Measurements from ENCODE around the gene DDX24.

The DDX24 gene

GRCh38 chr14:94040796-94041195 lies 40.2 kb downstream of the DDX24 start:
- no peak for DNase-seq (ENCODE audit: low read depth, low spot score)
- Histone ChIP-seq H3K4me3 (no peak overlapping the region), H3K9ac (ENCODE audit: insufficient read length) (no peak overlapping the region), H3K27ac (no peak overlapping the region), H3K36me3 (ENCODE audit: insufficient read depth, low read length) (peaks cover 15% of the 10 kb centered on the region), H3K9me3 (ENCODE audit: low read depth, low read length) (no peaks in the 10 kb centered on the region)
- TF ChIP-seq POLR2AphosphoS5 (IDR thresholded peaks at IDR 0.05; ENCODE audit: borderline replicate concordance, low read depth, low read length): no peak
- no peak for TF ChIP-seq FOXP2 (optimal IDR thresholded peaks at IDR 0.05; ENCODE audit: control extremely low read depth, extremely low read length, insufficient read depth)
- TF ChIP-seq EZH2 (IDR thresholded peaks at IDR 0.05): no peak

DNA sequence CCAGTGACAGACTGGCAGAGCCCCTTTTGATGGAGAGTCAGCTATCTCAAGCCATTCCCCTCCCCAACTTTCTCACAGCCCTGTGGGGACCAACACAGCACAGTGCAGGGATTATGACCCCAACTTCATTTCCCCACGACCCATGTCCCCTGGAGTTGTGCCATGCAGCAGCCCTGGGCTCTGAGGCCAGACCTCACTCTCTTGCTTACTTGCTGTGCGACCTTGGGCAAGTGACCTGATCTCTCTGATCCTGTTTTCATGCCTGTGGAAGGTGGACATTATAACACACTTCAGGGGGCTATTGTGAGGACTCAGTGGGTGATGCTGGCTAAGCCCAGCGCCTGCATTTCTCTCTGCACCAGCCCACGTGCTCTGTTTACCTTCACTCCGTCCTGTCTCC lies 40.8 kb downstream of the DDX24 start:
- Histone ChIP-seq H3K36me3 (ENCODE audit: insufficient read depth, low read length) (peaks cover 9% of the 10 kb centered on the region; the same call in 1 of the 2 replicates), H3K9ac (ENCODE audit: insufficient read length) (no peak overlapping the region), H3K9me3 (ENCODE audit: low read depth, low read length) (no peaks in the 10 kb centered on the region), H3K4me3 (no peak overlapping the region), H3K27ac (no peak overlapping the region)
- TF ChIP-seq EZH2 (IDR thresholded peaks at IDR 0.05) (no peak), POLR2AphosphoS5 (IDR thresholded peaks at IDR 0.05; ENCODE audit: borderline replicate concordance, low read depth, low read length) (no peak), FOXP2 (optimal IDR thresholded peaks at IDR 0.05; ENCODE audit: control extremely low read depth, extremely low read length, insufficient read depth) (no peak)
- DNase-seq (ENCODE audit: low read depth, low spot score): no peak

- Histone ChIP-seq H3K9me3 (ENCODE audit: low read depth, low read length) (no peaks in the 10 kb centered on the region), H3K36me3 (ENCODE audit: insufficient read depth, low read length) (no peaks in the 10 kb centered on the region; the same call in 1 of the 2 replicates), H3K9ac (ENCODE audit: insufficient read length) (no peak overlapping the region), H3K4me3 (no peak overlapping the region), H3K27ac (no peak overlapping the region)
- DNase-seq (ENCODE audit: low read depth, low spot score): no peak
- TF ChIP-seq EZH2 (IDR thresholded peaks at IDR 0.05) (no peak), FOXP2 (optimal IDR thresholded peaks at IDR 0.05; ENCODE audit: control extremely low read depth, extremely low read length, insufficient read depth) (no peak), POLR2AphosphoS5 (IDR thresholded peaks at IDR 0.05; ENCODE audit: borderline replicate concordance, low read depth, low read length) (no peak)
Measured at GRCh38 chr14:94038921-94039629, 41.9 kb downstream of the DDX24 start.

GRCh38 chr14:94038510-94038909 lies 42.5 kb downstream of the DDX24 start:
- Histone ChIP-seq H3K9ac (ENCODE audit: insufficient read length) (no peak overlapping the region), H3K27ac (no peak overlapping the region), H3K36me3 (ENCODE audit: insufficient read depth, low read length) (no peaks in the 10 kb centered on the region; the same call in 1 of the 2 replicates), H3K9me3 (ENCODE audit: low read depth, low read length) (no peaks in the 10 kb centered on the region), H3K4me3 (no peak overlapping the region)
- no peak for DNase-seq (ENCODE audit: low read depth, low spot score)
- TF ChIP-seq EZH2 (IDR thresholded peaks at IDR 0.05) (no peak), POLR2AphosphoS5 (IDR thresholded peaks at IDR 0.05; ENCODE audit: borderline replicate concordance, low read depth, low read length) (no peak)

DNA sequence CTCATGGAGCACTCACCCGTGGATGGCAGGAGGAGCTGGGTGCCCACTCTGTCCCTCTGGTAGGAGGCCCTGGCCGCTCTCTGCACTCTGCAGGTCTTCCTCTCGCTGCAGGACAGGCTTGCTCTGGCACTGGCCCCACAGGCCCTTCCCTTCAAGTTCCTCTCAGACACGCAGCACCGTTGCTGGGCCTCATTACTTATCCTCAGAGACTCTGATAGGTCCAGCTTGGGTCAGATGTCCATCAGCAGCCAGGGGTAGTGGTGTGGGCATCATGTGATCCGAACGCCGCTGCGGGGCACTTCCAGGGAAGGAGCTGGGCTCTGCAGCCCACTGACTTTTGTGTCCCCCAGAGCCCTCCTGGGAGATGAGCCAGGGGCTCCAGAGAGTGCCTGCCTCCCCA lies 43.0 kb downstream of the DDX24 start:
- no peaks in the 10 kb centered on the region for H3K9me3 ChIP-seq (ENCODE audit: low read depth, low read length)
- DNase-seq (ENCODE audit: low read depth, low spot score): no peak
- no peak overlapping the region for H3K4me3 ChIP-seq
- H3K9ac ChIP-seq (ENCODE audit: insufficient read length): no peak overlapping the region
- no peak overlapping the region for H3K27ac ChIP-seq
- H3K36me3 ChIP-seq (ENCODE audit: insufficient read depth, low read length): no peaks in the 10 kb centered on the region
- TF ChIP-seq POLR2AphosphoS5 (IDR thresholded peaks at IDR 0.05; ENCODE audit: borderline replicate concordance, low read depth, low read length) (no peak), EZH2 (IDR thresholded peaks at IDR 0.05) (no peak), FOXP2 (optimal IDR thresholded peaks at IDR 0.05; ENCODE audit: control extremely low read depth, extremely low read length, insufficient read depth) (no peak)

GRCh38 chr14:94036313-94037167 lies 44.5 kb downstream of the DDX24 start:
- Histone ChIP-seq H3K4me3 (no peak overlapping the region), H3K36me3 (ENCODE audit: insufficient read depth, low read length) (no peaks in the 10 kb centered on the region), H3K9me3 (ENCODE audit: low read depth, low read length) (no peaks in the 10 kb centered on the region), H3K27ac (no peak overlapping the region), H3K9ac (ENCODE audit: insufficient read length) (no peak overlapping the region)
- TF ChIP-seq FOXP2 (optimal IDR thresholded peaks at IDR 0.05; ENCODE audit: control extremely low read depth, extremely low read length, insufficient read depth): no peak
- TF ChIP-seq EZH2 (IDR thresholded peaks at IDR 0.05): no peak
- TF ChIP-seq POLR2AphosphoS5 (IDR thresholded peaks at IDR 0.05; ENCODE audit: borderline replicate concordance, low read depth, low read length): no peak
- no peak for DNase-seq (ENCODE audit: low read depth, low spot score)

DNA sequence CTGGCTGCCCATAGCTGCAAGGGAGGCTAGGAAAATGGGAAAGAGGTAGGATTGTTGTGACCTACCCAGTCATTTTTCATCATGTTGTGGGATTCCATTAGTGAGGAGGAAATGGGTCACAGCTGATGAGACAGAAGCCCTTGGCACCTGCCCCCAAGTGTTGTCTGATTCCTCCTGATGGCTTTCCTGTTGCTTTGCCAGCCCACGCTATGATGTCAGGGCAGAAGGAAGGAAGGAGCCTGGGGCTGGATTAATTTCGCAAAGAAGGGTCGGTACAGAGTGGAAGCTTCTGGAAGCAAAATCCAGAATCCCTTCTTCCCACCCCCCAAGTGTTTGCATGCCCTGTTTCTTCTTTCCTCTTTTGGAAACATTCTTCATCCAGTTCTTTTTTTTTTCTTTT lies 46.1 kb downstream of the DDX24 start:
- H3K27ac ChIP-seq: no peak overlapping the region
- H3K9me3 ChIP-seq (ENCODE audit: low read depth, low read length): no peaks in the 10 kb centered on the region
- DNase-seq (ENCODE audit: low read depth, low spot score): no peak
- H3K4me3 ChIP-seq: no peak overlapping the region
- H3K9ac ChIP-seq (ENCODE audit: insufficient read length): no peak overlapping the region
- no peak for TF ChIP-seq EZH2 (IDR thresholded peaks at IDR 0.05)
- no peak for TF ChIP-seq FOXP2 (optimal IDR thresholded peaks at IDR 0.05; ENCODE audit: control extremely low read depth, extremely low read length, insufficient read depth)
- TF ChIP-seq POLR2AphosphoS5 (IDR thresholded peaks at IDR 0.05; ENCODE audit: borderline replicate concordance, low read depth, low read length): no peak
- no peaks in the 10 kb centered on the region for H3K36me3 ChIP-seq (ENCODE audit: insufficient read depth, low read length)

- no peaks in the 10 kb centered on the region for H3K9me3 ChIP-seq (ENCODE audit: low read depth, low read length)
- DNase-seq (ENCODE audit: low read depth, low spot score): no peak
- TF ChIP-seq POLR2AphosphoS5 (IDR thresholded peaks at IDR 0.05; ENCODE audit: borderline replicate concordance, low read depth, low read length) (no peak), EZH2 (IDR thresholded peaks at IDR 0.05) (no peak), FOXP2 (optimal IDR thresholded peaks at IDR 0.05; ENCODE audit: control extremely low read depth, extremely low read length, insufficient read depth) (no peak)
- H3K36me3 ChIP-seq (ENCODE audit: insufficient read depth, low read length): no peaks in the 10 kb centered on the region
- H3K9ac ChIP-seq (ENCODE audit: insufficient read length): no peak overlapping the region
- H3K4me3 ChIP-seq: no peak overlapping the region
- H3K27ac ChIP-seq: no peak overlapping the region
Measured at GRCh38 chr14:94031883-94032279, 49.1 kb downstream of the DDX24 start.

Measured in SK-N-MC (cell line).